ENCODE measurements around the gene ACTR1A.

Gene ACTR1A

DNA sequence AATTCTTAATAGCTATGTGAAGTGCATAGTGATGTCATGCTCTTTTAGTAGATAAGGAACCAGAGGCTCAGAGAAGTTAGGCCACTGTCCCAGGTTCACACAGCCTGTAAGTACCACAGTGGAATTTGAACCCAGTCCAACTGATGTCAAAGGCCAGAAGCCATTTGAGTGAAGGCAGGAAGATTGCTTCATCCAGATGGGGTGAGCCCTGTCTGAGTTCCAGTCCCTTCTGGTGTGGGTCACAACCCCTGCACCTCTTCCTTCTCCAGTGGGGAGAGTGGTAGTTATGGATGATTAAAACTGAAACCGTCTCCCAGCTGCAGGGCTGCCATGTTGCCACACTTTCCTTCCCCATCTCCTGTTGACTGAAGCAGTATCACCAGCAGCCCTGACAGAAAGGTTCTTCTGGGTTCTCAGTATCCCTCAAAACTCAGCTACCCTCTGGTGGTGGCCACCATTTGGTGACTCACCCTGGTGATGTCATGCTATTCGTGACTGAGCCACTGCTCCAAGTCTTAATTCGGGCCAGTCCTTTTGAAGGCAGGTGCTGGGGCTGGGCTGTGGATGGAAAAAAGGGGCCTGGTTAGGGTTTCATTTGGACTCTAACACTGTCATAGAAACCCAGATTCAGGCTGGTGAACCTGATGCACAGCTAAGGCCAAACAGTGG is 49.7 kb downstream of the ACTR1A start:
- peak in 1 of 2 donors; percentile 69 for DNase-seq

DNA sequence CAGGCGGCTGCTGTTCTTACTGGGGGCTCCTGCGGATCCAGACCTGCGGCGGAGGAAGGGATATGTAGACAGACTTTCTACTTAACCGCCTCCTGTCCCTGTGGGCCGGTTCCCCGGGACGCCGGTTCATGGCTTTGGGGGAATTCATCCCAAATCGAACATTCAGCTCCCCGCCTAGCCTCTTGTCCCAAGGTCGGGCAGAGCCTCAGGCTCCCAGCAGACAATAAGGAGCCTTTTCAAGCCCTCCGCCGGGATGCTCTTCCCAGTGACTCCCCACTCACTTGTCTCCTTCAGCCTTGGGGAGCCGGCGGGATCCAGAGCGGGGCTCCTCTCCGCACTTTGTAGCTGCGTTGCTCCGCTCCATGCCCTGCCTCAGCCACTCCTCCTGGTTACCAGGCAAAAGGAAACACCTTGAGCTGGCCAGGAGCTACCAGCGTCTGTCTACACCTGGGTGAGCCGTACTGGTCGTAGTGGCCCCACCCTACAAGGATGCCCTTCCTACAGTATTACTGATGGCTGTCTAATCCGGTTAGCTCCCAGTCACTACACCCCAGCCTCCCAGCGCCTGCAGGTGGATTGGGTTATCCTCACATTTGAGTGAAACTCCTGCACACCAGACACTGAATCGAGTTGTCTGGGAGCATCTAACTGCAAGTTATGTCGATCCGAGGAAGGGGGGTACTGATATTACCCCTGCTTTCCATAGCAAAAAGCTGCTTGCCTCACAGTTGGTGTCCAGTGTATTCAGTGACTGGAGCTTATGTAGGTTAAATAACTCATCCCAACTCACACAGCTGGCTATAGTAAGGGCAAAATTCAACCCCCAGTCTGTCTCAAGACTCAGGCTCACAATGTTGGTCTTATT is 51.2 kb downstream of the ACTR1A start, which contains the start of gene C10orf95:
TSS of gene C10orf95 (minus strand) at position 439 of the 865 bp plus-strand sequence. CDS start 450 bp downstream, outside the sequence.
- no peak for DNase-seq

DNA sequence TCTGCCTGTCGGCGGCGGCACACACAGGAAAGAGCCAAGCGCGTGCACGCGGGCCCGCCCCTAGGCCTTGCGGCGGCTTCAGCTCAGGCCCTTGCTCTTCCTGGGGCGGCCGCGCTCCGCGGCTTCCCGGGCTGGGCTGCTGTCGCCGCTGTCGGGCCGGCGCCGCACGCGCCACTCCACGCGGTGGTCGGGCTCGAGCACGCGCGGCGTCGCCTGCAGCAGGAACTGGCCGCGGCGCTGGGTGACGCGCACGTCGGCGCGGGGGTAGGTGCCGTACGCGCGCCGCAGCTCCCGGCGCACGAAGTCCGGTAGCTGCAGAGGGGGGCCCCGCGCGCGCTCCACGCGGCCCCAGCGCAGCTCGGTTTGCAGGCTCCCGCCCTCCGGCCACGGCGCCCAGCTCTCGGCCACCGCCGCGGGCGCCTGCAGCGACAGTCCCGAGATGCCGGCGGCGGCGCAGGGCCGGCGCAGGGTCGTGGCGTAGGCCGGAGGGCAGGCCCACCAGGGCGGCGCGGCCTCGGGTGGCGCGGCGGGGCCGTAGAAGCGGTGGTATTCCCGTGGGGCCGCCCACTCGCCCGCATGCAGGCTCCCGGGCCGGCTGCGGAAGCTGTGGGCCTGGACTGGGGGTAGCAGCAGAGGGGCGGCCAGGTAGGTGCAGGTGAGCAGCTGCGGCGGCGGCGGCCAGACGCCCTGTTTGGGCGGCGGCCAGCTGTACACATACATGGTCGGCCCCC is 52.0 kb downstream of the ACTR1A start:
- peak; percentile 93 to 94 for DNase-seq

DNA sequence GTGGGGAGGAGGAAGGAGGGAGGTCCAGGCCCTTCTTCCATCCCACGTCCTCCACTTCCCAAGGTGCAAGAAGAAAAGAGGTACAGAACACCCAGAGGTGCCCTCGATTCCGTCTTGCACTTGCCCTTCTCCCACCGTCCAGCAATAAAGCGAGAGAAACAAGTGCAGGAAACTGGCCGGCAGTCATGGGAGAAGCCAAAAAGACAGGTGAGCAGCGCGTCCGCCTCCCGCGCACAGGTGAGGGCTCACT is 52.5 kb downstream of the ACTR1A start:
- no peak for DNase-seq

DNA sequence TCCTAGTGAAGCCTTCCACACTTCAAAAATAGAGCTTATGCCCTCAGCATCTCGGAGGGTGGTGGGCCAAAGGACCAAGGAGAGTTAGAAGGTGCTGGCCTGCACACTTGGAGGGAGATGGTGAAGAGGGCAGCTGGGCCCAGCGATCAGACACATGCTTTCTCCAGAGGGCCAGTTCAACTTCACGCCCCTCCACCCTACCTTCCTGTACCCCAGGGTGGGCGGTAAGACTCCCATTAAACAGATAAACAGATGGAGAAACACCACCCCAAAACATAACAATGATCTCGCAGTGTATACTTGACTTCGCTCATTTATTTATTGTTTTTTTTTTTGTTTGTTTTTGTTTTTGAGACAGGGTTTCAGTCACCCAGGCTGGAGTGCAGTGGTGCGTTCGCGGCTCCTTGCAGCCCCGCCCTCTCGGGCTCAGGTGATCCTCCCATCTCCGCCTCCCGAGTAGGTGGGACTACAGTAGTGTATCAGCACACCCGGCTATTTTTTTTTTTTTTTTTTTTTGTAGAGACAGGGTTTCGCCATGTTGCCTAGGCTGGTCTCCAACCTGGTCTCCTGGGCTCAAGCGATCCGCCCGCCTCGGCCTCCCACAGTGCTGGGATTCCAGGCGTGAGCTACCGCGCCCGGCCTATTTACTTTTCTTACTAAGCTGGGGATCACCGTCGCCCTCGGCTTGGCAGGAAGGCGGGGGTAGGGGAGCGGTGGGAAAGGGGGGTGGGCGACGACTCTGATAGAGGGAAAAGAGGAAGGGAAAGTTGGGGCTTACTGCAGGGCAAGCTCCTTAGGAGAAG is 53.0 kb downstream of the ACTR1A start:
- peak; percentile 90 to 91 for DNase-seq

DNA sequence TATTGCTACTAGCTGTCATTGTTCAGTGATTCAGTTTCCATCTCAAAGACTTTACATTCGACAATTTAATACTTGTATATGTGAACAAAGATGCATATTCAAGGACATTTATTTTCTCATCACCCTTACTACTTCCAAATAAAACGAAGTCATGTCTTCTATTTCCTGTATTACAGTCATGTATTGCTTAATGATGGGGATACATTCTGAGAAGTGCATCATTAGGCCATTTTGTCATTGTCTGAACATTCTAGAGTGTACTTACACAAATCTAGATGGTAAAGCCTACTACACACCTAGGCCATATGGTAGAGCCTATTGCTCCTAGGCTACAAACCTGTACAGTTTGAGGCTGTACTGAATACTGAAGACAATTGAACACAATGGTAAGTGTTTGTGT is 57.7 kb downstream of the ACTR1A start:
- DNase-seq = no peak

DNA sequence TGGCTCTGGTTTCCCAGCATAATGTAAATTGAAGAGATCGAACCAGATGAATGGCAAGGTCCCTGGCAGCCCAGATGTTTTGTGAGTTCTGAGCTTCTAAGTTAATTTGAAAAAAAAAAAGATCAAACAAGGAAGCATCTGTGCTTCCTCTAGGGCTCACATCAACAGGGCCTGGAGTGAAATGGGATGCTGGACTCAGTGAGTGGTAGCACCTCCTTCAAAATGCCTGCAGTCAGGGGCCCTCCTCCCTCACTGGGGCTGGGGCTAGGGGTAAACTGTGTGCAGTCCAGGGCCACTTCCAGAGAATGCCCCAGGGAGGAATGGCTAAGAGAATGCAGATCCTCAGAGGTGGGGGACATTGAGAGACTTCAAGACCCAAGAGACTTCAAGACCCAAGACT is 64.1 kb downstream of the ACTR1A start:
- DNase-seq = no peak

DNA sequence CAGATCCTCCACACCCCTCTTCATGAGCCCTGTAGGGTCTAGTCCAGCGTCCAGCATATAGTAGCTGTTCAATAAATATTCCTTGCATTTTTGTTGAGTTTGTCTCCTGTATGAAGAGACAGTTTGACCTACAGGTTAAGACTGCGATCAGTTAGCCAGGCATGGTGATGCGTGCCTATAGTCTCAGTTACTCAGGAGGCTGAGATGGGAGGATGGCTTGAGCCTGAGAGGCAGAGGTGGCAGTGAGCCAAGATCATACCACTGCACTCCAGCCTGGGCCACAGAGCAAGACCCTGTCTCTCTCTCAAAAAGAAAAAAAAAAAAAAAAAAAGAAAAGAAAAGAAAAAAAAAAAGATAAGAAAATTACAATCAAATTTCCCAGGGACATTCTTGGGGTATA is 65.0 kb downstream of the ACTR1A start:
- DNase-seq = no peak

DNA sequence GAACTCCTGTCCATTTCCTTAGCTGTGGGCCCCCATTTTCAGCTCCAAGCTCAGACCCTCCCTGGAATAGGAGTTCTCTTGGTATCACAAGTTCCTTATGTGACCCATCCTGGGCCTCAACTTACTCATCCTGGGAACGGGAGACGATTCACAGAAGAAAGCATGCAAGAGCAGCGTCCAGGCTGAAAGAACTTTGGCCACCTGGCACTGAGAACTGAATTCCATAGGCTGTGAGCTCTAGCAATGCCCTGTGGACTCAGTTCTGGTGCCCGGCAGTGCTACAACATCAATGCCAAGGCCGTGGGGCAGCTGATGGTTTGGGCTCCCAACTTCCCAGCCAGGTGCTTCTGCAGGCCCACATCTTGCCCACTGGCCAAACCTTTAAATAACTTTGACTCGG is 66.2 kb downstream of the ACTR1A start:
- no peak for DNase-seq

DNA sequence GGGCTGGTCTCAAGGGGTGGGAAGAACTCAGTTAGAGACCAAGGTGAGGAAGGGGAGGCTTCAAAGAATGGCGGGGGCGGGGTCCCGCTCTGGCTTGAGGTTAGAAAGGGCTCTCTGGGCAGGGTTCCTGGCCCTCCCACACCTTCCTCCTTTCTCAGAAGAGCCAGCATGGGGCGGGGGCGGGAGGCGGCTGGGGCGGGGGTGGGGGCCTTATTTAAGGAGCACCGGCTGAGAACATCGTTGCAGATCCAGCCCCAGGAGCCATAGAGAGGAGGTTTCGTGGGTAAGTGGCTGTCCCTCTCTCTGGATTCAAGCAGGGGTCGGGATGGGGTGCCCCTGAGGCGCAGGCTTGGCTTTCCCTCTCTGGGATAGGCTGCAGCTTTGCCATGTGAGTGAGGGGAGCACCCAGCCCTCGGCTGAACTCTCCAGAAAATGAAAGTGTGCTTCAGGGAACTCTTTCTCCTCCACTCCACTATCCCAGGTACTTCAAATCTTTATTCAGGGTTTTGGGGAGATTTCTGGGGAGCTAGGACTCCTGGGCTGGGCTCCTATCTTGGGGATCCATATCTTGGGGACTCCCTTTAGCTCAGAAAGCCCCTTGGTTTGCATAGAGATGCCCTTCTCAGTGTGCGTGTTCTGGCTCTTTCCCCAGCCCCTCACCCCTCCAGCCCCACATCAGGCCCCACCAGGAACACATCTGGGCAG is 66.8 kb downstream of the ACTR1A start:
- DNase-seq = peak in 1 of 2 donors; percentile 34

DNA sequence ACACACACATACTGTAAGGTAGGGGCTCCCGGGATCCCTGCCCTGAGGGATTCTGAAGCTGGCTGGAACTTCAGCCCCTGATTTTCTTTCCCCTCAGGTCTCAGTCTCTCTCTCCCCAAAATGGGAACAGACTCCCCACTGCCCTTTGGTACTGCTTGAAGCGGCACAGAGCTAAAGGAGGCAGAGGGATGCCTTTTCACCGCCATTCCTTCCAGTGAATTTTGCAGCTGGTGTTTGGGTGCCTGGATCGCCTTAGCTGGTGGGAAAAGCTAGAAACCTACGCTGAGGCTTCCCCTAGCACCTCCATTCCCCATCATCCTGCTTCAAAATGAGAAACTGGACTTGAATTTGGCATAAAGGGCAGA is 67.4 kb downstream of the ACTR1A start:
- no peak for DNase-seq

DNA sequence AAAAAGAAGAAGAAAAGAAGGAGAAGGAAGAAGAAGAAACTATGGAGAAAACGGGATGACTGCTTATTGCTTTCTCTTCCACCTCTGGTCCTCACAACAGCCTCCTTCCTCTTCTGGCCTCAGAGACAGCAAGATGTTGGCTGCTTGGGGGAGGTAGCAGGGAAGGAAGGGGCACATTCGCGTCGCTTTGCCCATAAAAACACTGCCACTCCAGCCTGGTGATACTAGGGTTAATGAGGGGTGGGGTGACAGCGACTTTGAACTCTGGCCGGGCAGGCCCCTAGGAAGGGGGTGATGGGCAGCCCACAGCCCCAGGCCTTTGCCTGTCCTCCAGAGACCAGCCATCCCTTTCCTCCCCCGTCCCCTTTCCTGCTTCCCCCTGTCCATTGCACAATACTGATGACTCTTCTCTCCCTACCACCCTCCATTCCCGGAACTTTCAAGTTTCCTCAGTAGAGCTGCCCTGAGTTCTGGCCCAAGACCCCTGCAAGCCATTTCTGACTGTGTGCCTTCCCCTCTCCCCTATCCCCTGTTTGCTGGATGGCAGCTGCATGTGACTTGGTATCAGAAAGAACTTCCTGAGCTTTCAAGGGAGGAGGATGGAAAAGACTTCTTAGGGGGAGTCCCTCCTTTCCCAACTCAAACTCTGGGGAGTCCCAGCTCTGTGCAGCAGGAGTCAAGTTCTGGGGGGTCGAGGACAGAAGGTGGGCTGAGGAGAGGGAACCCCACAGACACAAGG is 67.9 kb downstream of the ACTR1A start:
- no peak for DNase-seq

DNA sequence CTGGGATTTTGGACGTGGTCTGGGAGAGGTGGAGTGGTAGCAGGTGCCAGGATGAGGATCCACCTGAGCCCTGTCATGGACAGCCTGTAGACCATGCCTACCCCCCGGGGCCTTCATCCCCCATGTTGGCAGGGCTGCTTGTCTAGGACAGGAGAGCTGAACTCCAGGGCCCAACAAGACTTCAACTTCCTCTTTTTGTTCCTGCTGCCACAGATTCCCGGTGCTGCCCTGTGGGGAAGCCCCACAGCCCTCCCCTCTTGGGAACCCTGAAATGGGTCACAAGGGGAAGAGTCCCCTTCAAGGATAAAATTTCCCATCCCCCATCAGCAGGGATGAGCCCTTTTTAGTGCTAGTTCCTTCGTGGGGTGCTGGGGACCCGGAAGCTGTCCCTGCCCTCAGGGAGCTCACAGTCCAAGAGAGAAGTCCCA is 68.9 kb downstream of the ACTR1A start:
- DNase-seq = no peak

DNA sequence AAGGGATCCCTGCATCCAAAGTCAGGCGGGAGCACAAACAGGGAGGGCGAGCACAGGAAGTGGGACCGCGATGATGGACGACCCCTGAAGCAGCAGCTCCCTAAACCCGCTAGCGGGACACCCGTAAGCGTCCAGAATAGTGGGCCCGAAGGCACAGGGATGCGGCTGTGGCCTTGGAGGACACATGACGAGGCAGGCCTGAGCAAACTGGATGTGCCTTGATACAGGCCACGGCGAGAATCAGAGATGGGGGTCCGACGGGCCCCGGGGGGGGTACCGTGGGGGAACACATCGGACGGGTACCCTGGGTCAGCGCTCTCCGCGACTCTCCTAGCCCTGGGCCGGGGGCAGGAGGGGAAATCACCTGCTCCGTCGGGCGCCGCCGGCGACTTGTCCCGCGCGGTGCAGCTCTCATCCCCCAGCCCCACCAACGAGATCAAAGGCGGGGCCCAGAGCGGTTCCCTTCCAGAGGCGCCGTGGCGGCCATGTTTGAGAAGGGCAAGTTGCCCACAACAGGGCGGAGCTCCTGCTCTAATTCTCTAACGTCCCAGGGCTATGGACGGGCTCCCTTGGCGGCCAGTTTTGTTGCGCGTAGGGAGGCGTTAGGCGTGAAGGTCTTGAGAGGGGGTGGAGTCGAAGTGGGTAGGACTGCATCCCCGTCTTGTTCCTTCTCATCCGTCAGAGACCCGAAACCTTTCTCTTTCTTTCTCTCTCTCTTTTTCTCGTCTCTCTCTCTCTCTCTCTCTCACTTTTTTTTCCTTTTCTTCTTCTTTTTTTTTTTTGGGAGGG is 70.2 kb downstream of the ACTR1A start, which contains the start of gene CUEDC2:
TSS of gene CUEDC2 (minus strand) at position 413 of the 789 bp plus-strand sequence. CDS start 7,386 bp downstream, outside the sequence.
- peak; percentile 93 to 97 for DNase-seq

DNA sequence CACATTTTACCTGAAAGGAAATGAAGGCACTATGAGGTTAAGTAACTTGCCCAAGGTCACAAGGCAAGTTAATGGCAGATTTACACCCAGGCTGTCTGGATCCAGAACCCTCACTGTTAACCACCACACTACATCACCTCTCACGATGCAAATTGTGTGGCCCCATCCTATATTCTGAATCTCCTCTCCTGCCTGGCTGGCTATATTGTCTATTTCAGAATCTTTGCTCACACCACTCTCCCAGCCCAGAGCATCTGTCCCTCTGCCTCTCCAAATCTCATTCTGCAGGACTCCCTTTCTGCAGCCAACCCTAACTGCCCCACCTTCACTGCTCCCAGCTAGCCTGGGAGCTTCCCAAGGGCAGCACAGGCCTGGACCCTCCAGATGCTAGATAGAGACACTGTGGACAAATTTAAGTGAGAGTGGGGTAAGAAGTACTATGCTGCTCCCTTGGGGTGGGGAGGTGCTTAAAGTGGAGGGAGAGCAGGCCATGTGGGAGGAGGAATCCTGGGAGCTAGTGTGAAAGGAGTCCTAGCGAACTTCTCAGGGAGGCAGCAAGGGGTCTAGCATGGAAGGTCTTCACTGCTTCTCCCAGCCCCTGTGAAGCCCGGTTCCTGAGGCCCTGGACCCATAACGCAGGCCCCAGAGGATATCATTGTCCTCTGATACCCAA is 70.9 kb downstream of the ACTR1A start:
- no peak for DNase-seq

DNA sequence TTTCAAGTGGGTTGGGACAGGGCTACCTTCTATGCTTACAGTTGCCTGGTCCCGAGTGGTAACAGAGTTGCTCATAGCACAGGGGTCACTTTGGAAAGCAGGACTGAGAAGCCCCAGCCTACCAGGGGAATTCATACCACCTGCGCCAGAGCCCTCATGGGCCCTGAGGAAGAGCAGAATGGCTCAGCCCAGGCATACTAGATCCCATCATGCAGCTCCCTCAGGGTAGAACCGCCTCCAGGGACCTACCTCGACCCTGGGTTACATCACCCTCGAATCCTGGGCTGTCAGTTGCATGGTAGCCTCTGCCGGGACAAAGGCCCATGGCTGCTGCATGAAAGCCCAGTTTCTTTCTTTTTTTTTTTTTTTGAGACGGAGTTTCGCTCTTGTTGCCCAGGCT is 73.0 kb downstream of the ACTR1A start:
- no peak for DNase-seq
